ENCODE data around the gene DAZL.

Gene DAZL

DNA sequence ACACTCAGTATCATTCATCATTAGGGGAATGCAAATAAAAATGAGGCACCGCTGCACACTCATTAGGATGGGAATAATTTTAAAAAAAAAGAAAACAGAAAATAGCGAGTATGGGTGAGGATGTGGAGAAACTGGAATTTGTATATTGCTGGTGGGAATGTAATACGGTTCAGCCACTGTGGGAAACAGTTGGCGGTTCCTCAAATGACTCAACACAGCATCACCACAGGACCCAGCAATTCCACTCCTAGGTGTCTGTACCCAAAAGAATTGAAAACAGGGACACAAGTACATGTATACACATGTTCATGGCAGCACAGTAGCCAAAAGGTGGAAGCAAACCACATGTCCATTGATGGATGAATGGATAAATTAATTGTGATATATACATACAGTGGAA lies 56.5 kb downstream of the DAZL start:
- Histone ChIP-seq H4K12ac (ENCODE audit: low read depth, low read length) (no peak overlapping the region), H3K14ac (ENCODE audit: low read length) (no peak overlapping the region), H3K4me3 (ENCODE audit: low read depth, low read length) (no peak overlapping the region), H2BK120ac (ENCODE audit: insufficient read depth, low read length, poor library complexity) (no peak overlapping the region), H3K9ac (ENCODE audit: low read length) (no peak overlapping the region), H4K91ac (ENCODE audit: low read depth, low read length) (no peak overlapping the region), H3K79me1 (ENCODE audit: low read length) (no peaks in the 10 kb centered on the region), H3K23ac (ENCODE audit: low read length) (no peak overlapping the region), H3K9me3 (ENCODE audit: insufficient read depth, low read depth, low read length) (no peaks in the 10 kb centered on the region), H2AK5ac (ENCODE audit: low read length) (no peak overlapping the region), H4K8ac (ENCODE audit: low read depth, low read length) (no peak overlapping the region), H3K79me2 (ENCODE audit: control insufficient read depth, insufficient read depth, low read length, poor library complexity) (no peaks in the 10 kb centered on the region), H3K4me2 (ENCODE audit: low read length) (no peak overlapping the region), H2AFZ (ENCODE audit: insufficient read depth, low read length, poor library complexity) (no peak overlapping the region), H3K18ac (ENCODE audit: low read length) (no peak overlapping the region), H3K4ac (ENCODE audit: low read depth, low read length) (no peak overlapping the region), H3K27ac (ENCODE audit: low read depth, low read length) (no peak overlapping the region), H3K4me1 (ENCODE audit: control insufficient read depth in 1 of 2, insufficient read depth in 2 of 2, low read length in 2 of 2) (no peaks in the 10 kb centered on the region), H2BK12ac (ENCODE audit: low read length) (no peak overlapping the region), H2BK5ac (ENCODE audit: low read depth, low read length, poor library complexity) (no peak overlapping the region), H3K36me3 (ENCODE audit: control insufficient read depth in 1 of 2, insufficient read depth in 2 of 2, low read length in 2 of 2) (no peaks in the 10 kb centered on the region), H3K27me3 (ENCODE audit: insufficient read depth, low read length) (no peaks in the 10 kb centered on the region)
- no CpG with 5 or more reads among the region's 4 CpGs for WGBS (ENCODE audit: extremely low coverage, insufficient coverage, insufficient read length)
- no peak for DNase-seq

- Histone ChIP-seq H4K12ac (ENCODE audit: low read depth, low read length) (no peak overlapping the region), H4K8ac (ENCODE audit: low read depth, low read length) (no peak overlapping the region), H3K27me3 (ENCODE audit: insufficient read depth, low read length) (no peaks in the 10 kb centered on the region), H2AFZ (ENCODE audit: insufficient read depth, low read length, poor library complexity) (no peak overlapping the region), H3K18ac (ENCODE audit: low read length) (no peak overlapping the region), H3K9ac (ENCODE audit: low read length) (no peak overlapping the region), H2BK5ac (ENCODE audit: low read depth, low read length, poor library complexity) (no peak overlapping the region), H4K91ac (ENCODE audit: low read depth, low read length) (no peak overlapping the region), H3K27ac (ENCODE audit: low read depth, low read length) (no peak overlapping the region), H3K14ac (ENCODE audit: low read length) (no peak overlapping the region), H2AK5ac (ENCODE audit: low read length) (no peak overlapping the region), H3K79me1 (ENCODE audit: low read length) (no peaks in the 10 kb centered on the region), H3K79me2 (ENCODE audit: control insufficient read depth, insufficient read depth, low read length, poor library complexity) (no peaks in the 10 kb centered on the region), H3K4me1 (ENCODE audit: control insufficient read depth in 1 of 2, insufficient read depth in 2 of 2, low read length in 2 of 2) (no peaks in the 10 kb centered on the region), H3K9me3 (ENCODE audit: insufficient read depth, low read depth, low read length) (no peaks in the 10 kb centered on the region), H3K23ac (ENCODE audit: low read length) (no peak overlapping the region), H3K4ac (ENCODE audit: low read depth, low read length) (no peak overlapping the region), H3K36me3 (ENCODE audit: control insufficient read depth in 1 of 2, insufficient read depth in 2 of 2, low read length in 2 of 2) (no peaks in the 10 kb centered on the region), H2BK12ac (ENCODE audit: low read length) (no peak overlapping the region), H3K4me2 (ENCODE audit: low read length) (no peak overlapping the region), H2BK120ac (ENCODE audit: insufficient read depth, low read length, poor library complexity) (no peak overlapping the region), H3K4me3 (ENCODE audit: low read depth, low read length) (no peak overlapping the region)
- no CpG with 5 or more reads among the region's 4 CpGs for WGBS (ENCODE audit: extremely low coverage, insufficient coverage, insufficient read length)
- peak; percentile 34 to 64 for DNase-seq
These were observed 57.5 kb downstream of the DAZL start for GRCh38 chr3:16547561-16548357.

GRCh38 chr3:16546186-16547010 lies 58.8 kb downstream of the DAZL start:
- no peak overlapping the region for H3K23ac ChIP-seq (ENCODE audit: low read length)
- H3K79me2 ChIP-seq (ENCODE audit: control insufficient read depth, insufficient read depth, low read length, poor library complexity), result no peaks in the 10 kb centered on the region
- WGBS (ENCODE audit: extremely low coverage, insufficient coverage, insufficient read length), result no CpG with 5 or more reads among the region's 12 CpGs

GRCh38 chr3:16545413-16546185 lies 59.6 kb downstream of the DAZL start:
- H3K23ac ChIP-seq (ENCODE audit: low read length), result no peak overlapping the region
- no peaks in the 10 kb centered on the region for H3K79me1 ChIP-seq (ENCODE audit: low read length)
- H4K12ac ChIP-seq (ENCODE audit: low read depth, low read length), result no peak overlapping the region
- no peak for DNase-seq
- no peak overlapping the region for H2AK5ac ChIP-seq (ENCODE audit: low read length)
- WGBS (ENCODE audit: extremely low coverage, insufficient coverage, insufficient read length), result no CpG with 5 or more reads among the region's 10 CpGs
- no peak overlapping the region for H3K4ac ChIP-seq (ENCODE audit: low read depth, low read length)
- H3K9ac ChIP-seq (ENCODE audit: low read length), result no peak overlapping the region
- no peak overlapping the region for H3K4me3 ChIP-seq (ENCODE audit: low read depth, low read length)
- no peak overlapping the region for H4K91ac ChIP-seq (ENCODE audit: low read depth, low read length)
- H3K4me2 ChIP-seq (ENCODE audit: low read length), result no peak overlapping the region
- no peaks in the 10 kb centered on the region for H3K4me1 ChIP-seq (ENCODE audit: control insufficient read depth in 1 of 2, insufficient read depth in 2 of 2, low read length in 2 of 2)
- no peaks in the 10 kb centered on the region for H3K9me3 ChIP-seq (ENCODE audit: insufficient read depth, low read depth, low read length)
- no peak overlapping the region for H3K27ac ChIP-seq (ENCODE audit: low read depth, low read length)
- H3K27me3 ChIP-seq (ENCODE audit: insufficient read depth, low read length), result no peaks in the 10 kb centered on the region
- H2BK5ac ChIP-seq (ENCODE audit: low read depth, low read length, poor library complexity), result no peak overlapping the region
- H3K14ac ChIP-seq (ENCODE audit: low read length), result no peak overlapping the region
- no peak overlapping the region for H2BK120ac ChIP-seq (ENCODE audit: insufficient read depth, low read length, poor library complexity)
- H3K18ac ChIP-seq (ENCODE audit: low read length), result no peak overlapping the region
- H2AFZ ChIP-seq (ENCODE audit: insufficient read depth, low read length, poor library complexity), result no peak overlapping the region
- no peaks in the 10 kb centered on the region for H3K79me2 ChIP-seq (ENCODE audit: control insufficient read depth, insufficient read depth, low read length, poor library complexity)
- H2BK12ac ChIP-seq (ENCODE audit: low read length), result no peak overlapping the region
- H3K36me3 ChIP-seq (ENCODE audit: control insufficient read depth in 1 of 2, insufficient read depth in 2 of 2, low read length in 2 of 2), result no peaks in the 10 kb centered on the region
- H4K8ac ChIP-seq (ENCODE audit: low read depth, low read length), result no peak overlapping the region

More at GRCh38 chr3:16546186-16547010, 58.8 kb downstream of the DAZL start:
- no peaks in the 10 kb centered on the region for H3K4me1 ChIP-seq (ENCODE audit: control insufficient read depth in 1 of 2, insufficient read depth in 2 of 2, low read length in 2 of 2)
- no peaks in the 10 kb centered on the region for H3K36me3 ChIP-seq (ENCODE audit: control insufficient read depth in 1 of 2, insufficient read depth in 2 of 2, low read length in 2 of 2)
- H2BK120ac ChIP-seq (ENCODE audit: insufficient read depth, low read length, poor library complexity), result no peak overlapping the region
- H3K4me2 ChIP-seq (ENCODE audit: low read length), result no peak overlapping the region
- H2BK5ac ChIP-seq (ENCODE audit: low read depth, low read length, poor library complexity), result no peak overlapping the region
- H3K79me1 ChIP-seq (ENCODE audit: low read length), result no peaks in the 10 kb centered on the region
- H3K27ac ChIP-seq (ENCODE audit: low read depth, low read length), result no peak overlapping the region
- H3K27me3 ChIP-seq (ENCODE audit: insufficient read depth, low read length), result no peaks in the 10 kb centered on the region
- H3K18ac ChIP-seq (ENCODE audit: low read length), result no peak overlapping the region
- H3K4ac ChIP-seq (ENCODE audit: low read depth, low read length), result no peak overlapping the region
- H2BK12ac ChIP-seq (ENCODE audit: low read length), result no peak overlapping the region
- no peak for DNase-seq
- H3K9me3 ChIP-seq (ENCODE audit: insufficient read depth, low read depth, low read length), result no peaks in the 10 kb centered on the region
- H4K91ac ChIP-seq (ENCODE audit: low read depth, low read length), result no peak overlapping the region
- H4K12ac ChIP-seq (ENCODE audit: low read depth, low read length), result no peak overlapping the region
- H3K4me3 ChIP-seq (ENCODE audit: low read depth, low read length), result no peak overlapping the region
- H2AK5ac ChIP-seq (ENCODE audit: low read length), result no peak overlapping the region
- H4K8ac ChIP-seq (ENCODE audit: low read depth, low read length), result no peak overlapping the region
- no peak overlapping the region for H3K9ac ChIP-seq (ENCODE audit: low read length)
- H3K14ac ChIP-seq (ENCODE audit: low read length), result no peak overlapping the region
- no peak overlapping the region for H2AFZ ChIP-seq (ENCODE audit: insufficient read depth, low read length, poor library complexity)

Data from trophoblast cell (in vitro differentiated cells and primary cell).